Stimulated activated CD4-positive, alpha-beta T cell treated with anti-CD3 and anti-CD28 coated beads, Interleukin-12 subunit alpha, Interleukin-12 subunit beta, amount 100 ng/mL, for 24 hours (primary cell): Measurements from ENCODE around the gene MAPT.
A peak's percentile ranks its signal among the peaks of the same experiment; 100 is the strongest.
"Not testable (repeated sequence)": the region's sequence is repeated elsewhere in the genome, so short reads cannot be mapped to it uniquely, and the experiment has no call there.

ENCODE experiments used
- DNase-seq, 2 experiments: peaks; one replicate each; pipeline ENCODE4 v3.0.0-alpha.2; 2020; ENCODE audit warnings: low read depth in 2 of 2

Gene MAPT

GRCh38 chr17:45929344-45929743 lies 35.0 kb downstream of the MAPT start:
- DNase-seq: no peak

GRCh38 chr17:45930420-45930951 lies 36.1 kb downstream of the MAPT start:
- no peak for DNase-seq

- DNase-seq: no peak
Observed at GRCh38 chr17:45931677-45932076, 37.3 kb downstream of the MAPT start.

- DNase-seq: no peak
Observed at GRCh38 chr17:45934044-45934979, 40.0 kb downstream of the MAPT start.

GRCh38 chr17:45935197-45935709 lies 40.9 kb downstream of the MAPT start:
- no peak for DNase-seq

- no peak for DNase-seq
Observed at GRCh38 chr17:45935710-45936509, 41.6 kb downstream of the MAPT start.

GRCh38 chr17:45936610-45937009 lies 42.3 kb downstream of the MAPT start:
- DNase-seq: no peak

- DNase-seq: not testable (repeated sequence)
Observed at GRCh38 chr17:45937186-45937585, 42.8 kb downstream of the MAPT start.

- DNase-seq: no peak
Observed at GRCh38 chr17:45939395-45939794, 45.0 kb downstream of the MAPT start.

- DNase-seq: no peak
Observed at GRCh38 chr17:45940293-45940692, 45.9 kb downstream of the MAPT start.

- no peak for DNase-seq
Observed at GRCh38 chr17:45940826-45941225, 46.5 kb downstream of the MAPT start.

GRCh38 chr17:45941395-45941794 lies 47.0 kb downstream of the MAPT start:
- DNase-seq: no peak

GRCh38 chr17:45942284-45942683 lies 47.9 kb downstream of the MAPT start:
- DNase-seq: no peak

GRCh38 chr17:45946841-45947256 lies 52.5 kb downstream of the MAPT start:
- no peak for DNase-seq

GRCh38 chr17:45948498-45948880 lies 54.1 kb downstream of the MAPT start:
- no peak for DNase-seq

- DNase-seq: peak; percentile 43 to 66
Observed at GRCh38 chr17:45948881-45949624, 54.7 kb downstream of the MAPT start.

GRCh38 chr17:45949755-45950320 lies 55.5 kb downstream of the MAPT start:
- no peak for DNase-seq

GRCh38 chr17:45950888-45951287 lies 56.5 kb downstream of the MAPT start:
- DNase-seq: no peak

- DNase-seq: no peak
Observed at GRCh38 chr17:45951403-45951802, 57.0 kb downstream of the MAPT start.

- DNase-seq: no peak
Observed at GRCh38 chr17:45951941-45952340, 57.6 kb downstream of the MAPT start.

GRCh38 chr17:45952814-45953320 lies 58.5 kb downstream of the MAPT start:
- no peak for DNase-seq
